Esophagus squamous epithelium (tissue), 4 donors: ENCODE results near the gene ROCK2.
"Not testable (repeated sequence)": the region's sequence is repeated elsewhere in the genome, so short reads cannot be mapped to it uniquely, and the experiment has no call there.

ENCODE experiments used
- CTCF ChIP-seq, 6 experiments: fragments of 450-650 bp in 4 of 6; fragments of 200-600 bp in 2 of 6; sonication (generic) in 2 of 6; IDR thresholded peaks; one replicate each; pipeline ENCODE4 v1.5.1; 2016 to 2019; ENCODE audit warnings: antibody characterized with exemption in 6 of 6, mild to moderate bottlenecking in 4 of 6, moderate library complexity in 4 of 6
- POLR2A ChIP-seq, 4 donors: fragments of 450-650 bp; IDR thresholded peaks; one replicate each; pipeline ENCODE4 v1.6.1; 2017; ENCODE audit warnings: antibody characterized with exemption in 4 of 4, mild to moderate bottlenecking in 4 of 4, moderate library complexity in 3 of 4

GRCh38 chr2:11328522-11328921, 15.9 kb downstream of the ROCK2 start:
- not testable (repeated sequence) for TF ChIP-seq CTCF, POLR2A (IDR thresholded peaks at IDR 0.05)
